GM21381 (cell line): ENCODE data around the gene ARHGEF1.
"Not testable (repeated sequence)": the region's sequence is repeated elsewhere in the genome, so short reads cannot be mapped to it uniquely, and the experiment has no call there.

Experiments used
- ATAC-seq: cut with Tn5 transposase; IDR thresholded peaks from one replicate; pipeline ENCODE4 v1.9.1; 2021; ENCODE audit warnings: mild to moderate bottlenecking, moderate library complexity; ENCODE audit not compliant: unreplicated experiment

ARHGEF1 gene

GRCh38 chr19:41904118-41904870 is 21.3 kb downstream of the ARHGEF1 start:
- no peak for ATAC-seq

DNA sequence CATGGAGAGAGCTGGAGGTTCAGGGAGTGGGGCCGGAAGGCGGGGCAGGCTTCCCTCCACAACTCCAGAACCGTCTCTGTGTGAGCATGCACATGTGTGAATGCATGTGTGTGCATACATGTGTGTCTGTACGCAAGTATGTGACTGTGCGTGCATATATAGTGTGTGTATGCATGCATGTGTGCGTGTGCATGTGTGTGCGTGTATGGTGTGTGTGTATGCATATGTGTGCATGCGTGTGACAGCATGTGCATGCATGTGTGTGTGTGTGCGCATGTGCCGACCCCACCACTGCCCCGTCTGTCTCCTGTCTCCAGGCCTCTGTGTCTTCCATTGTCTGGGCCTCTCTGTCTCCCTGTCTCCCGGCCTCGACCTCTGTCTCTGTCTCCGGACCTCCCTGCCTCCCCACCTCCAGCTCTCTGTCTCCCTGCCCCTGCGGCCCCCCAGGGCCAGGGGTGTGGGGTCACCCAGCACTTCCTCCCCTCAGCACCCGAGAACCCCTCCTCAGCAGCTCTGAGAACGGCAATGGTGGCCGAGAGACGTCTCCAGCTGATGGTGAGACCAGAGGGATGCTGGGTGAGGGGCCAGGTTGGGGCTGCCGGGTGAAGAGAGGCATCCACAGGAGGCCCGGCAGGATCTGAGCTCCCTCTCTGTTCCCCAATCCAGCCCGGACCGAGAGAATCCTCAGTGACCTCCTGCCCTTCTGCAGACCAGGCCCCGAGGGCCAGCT is 22.5 kb downstream of the ARHGEF1 start:
- ATAC-seq: no peak

DNA sequence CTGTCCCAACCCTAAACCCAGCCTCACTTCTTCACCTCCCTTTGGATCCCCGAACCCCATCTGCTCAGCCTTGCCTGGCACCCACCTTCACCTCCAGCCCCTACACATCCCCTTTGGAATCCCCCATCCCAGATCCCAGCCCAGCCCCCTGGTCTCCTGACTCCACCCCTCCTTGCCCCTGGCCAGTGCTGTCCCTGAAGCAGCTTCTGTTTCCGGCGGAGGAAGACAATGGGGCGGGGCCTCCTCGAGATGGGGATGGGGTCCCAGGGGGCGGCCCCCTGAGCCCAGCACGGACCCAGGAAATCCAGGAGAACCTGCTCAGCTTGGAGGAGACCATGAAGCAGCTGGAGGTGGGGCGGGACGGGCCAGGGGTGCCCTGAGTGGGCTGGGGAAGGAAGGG is 23.3 kb downstream of the ARHGEF1 start:
- no peak for ATAC-seq

DNA sequence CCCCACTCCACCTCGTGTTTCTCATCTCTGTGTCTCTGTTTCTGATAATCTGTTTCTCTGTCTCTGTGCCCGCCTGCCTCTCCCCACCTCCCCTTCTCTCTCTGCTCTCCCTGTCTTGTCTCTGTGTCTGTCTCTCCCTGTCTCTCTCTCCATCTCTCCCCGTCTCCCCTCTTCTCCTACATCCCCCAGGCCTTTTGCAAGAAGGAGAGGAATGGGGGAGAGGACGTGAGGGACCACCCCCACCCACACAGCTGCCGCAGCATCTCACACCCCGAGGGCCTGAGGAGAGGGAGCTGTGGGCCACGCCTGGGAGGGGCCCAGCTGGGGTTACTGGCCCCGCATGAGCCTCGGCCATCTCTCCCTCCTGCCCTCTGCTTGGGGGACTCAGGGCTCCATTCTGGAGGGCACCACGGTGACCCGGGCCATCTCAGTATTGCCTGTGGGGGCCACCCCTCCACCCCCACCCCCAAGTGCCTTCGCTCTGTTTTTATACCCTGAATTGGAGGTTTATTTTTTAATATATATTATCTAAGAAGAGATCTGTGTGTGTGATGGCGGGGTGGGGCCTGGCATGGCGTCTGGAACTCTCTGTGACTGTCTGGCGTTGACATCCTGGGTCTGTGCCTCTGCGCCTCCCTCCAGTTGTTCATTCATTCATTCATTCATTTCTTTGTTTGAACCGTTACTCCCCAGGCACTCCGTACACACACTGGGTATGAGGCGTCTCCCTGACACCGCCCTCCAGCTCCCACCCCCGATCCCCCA is 24.1 kb downstream of the ARHGEF1 start:
- ATAC-seq: no peak

DNA sequence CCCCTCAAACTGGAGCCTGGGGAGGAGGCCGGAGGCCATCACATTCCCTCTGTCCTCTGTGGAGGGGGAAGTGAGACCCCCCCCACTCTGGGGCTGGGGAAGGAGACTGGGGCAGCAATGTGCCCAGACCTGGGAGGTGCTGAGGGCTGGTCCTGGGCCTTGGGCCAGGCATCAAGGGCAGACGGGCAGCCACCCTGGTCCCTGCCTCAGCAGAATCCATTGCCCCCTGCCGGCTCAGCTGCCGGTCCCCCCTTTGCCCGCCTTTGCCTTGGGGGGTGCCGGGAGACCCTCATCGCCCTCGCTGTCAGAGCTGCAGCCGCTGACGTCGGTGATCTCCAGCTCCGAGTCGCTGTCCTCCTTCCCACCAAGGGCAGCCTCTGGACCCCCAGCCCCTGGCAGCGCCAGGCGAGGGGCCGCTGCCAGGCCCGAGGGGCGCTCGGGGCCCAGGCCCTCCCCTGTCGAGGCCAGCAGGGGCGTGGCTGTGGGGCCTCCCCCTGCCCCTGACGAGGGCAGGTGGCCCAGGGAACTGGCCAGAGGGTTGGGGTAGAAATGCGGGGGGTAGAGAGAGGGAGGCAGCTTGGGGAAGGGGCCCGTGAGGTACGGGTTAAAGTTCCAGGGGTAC is 25.1 kb downstream of the ARHGEF1 start:
- ATAC-seq: no peak

GRCh38 chr19:41908724-41909464 is 25.9 kb downstream of the ARHGEF1 start:
- no peak for ATAC-seq

GRCh38 chr19:41909706-41910105 is 26.7 kb downstream of the ARHGEF1 start:
- no peak for ATAC-seq

DNA sequence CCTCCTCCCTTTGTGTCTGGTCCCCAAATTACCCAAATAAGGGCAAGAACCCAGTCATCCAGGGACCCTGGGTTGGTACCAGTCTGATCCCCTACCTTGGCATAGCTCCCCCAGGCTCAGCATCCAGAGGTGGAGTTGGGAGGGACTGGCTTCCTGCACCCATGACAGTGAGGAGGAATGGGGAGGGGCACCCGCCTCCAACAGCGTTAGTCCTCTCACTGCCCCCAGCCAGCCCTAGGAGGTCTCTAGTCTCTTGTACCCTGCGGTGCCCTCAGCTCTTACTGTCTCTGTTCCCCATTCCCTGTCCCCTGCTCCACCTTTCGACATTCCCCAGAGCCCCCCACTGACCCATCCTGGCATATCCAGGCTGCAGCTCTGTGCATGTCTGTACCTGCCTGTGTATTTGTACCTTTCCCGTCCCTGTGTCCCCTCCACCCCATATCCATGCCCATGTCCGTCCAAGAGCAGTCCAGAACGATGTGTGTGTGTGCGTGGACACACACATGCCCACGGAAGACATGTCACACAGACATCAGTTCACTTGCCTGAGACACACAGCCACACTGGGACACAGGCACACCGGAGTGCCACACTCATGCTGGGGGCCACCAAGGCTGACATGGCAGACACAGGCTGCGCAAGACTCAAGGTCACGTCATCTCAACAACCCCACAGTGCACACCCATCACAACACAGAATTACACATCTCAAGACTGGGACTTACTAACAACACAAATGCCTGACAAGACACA is 27.4 kb downstream of the ARHGEF1 start:
- no peak for ATAC-seq

DNA sequence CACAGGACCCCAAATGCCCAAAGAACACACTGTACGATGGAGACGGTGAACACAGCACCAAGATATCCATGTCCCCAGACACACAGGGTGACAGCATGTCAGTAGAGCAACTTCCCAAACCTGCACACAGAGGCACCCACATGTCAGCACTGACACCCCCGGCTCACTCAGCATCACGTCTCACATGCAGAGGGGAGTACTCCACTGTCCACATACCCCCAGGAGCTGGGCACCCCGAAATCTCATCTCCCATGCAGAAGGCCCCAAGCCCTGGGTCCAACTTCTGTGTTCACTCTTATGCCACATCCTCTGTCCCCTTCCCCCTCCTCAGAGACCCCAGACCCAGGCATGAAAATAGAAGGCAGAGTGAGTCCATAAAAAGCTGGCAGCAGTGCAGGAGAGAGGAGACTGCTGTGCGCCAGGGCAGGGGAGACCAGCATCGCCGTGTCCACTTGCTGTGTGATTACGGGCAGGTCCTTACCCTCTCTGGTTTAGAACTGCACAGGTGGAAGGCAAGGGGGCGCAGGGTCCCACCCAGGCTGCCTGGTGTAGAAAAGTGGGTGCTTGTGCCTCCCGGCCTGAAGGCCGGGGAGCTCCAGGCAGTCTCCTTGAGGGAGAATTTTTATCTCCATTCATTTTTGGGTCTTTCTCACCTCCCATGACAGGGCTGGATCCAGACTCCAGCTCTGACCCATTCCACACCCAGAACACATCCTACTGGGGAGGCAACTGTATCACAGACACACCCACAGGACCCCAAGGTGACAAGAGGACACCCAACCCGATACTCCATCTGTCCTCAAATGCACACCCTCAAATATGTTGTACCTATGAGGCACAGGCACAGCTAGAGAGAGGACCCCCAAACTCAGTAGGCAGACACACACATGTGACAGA is 28.3 kb downstream of the ARHGEF1 start:
- ATAC-seq: no peak

- ATAC-seq: no peak
Observed at GRCh38 chr19:41911889-41912731, 29.1 kb downstream of the ARHGEF1 start.

- ATAC-seq: no peak
Observed at GRCh38 chr19:41912899-41913537, 30.0 kb downstream of the ARHGEF1 start.

GRCh38 chr19:41913538-41914423 is 30.8 kb downstream of the ARHGEF1 start:
- ATAC-seq: no peak

DNA sequence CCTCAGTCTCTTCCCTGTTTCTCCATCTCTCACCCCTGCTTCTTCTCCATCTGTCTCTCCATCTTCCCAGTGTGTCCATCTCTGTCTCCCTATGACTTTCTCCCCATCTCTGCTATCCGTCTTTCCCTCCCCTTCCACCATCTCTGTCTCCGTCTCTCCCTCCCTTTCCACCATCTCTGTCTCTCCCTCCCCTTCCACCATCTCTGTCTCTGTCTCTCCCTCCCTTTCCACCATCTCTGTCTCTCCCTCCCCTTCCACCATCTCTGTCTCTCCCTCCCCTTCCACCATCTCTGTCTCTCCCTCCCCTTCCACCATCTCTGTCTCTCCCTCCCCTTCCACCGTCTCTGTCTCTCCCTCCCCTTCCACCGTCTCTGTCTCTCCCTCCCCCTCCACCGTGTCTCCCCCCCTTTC is 31.4 kb downstream of the ARHGEF1 start:
- ATAC-seq: not testable (repeated sequence)

GRCh38 chr19:41915021-41915775 is 32.2 kb downstream of the ARHGEF1 start:
- no peak for ATAC-seq

- no peak for ATAC-seq
Observed at GRCh38 chr19:41915776-41916414, 32.9 kb downstream of the ARHGEF1 start.
